Neural progenitor cell (in vitro differentiated cells): Measurements from ENCODE around the gene PAPSS2. TPM values are rescaled to one million over a fixed set of nuclear protein-coding genes. Genes with fewer than 3 reads are reported as not detected.

Experiments used
- DNase-seq: peaks from one replicate; pipeline ENCODE4 v3.0.0-alpha.2; 2016; ENCODE audit warnings: low spot score
- H2AFZ ChIP-seq: fragments of 200-600 bp; sonication (generic); replicated peaks from 2 replicates; pipeline ENCODE4 v1.6.1; 2016; ENCODE audit warnings: antibody characterized with exemption
- H3F3A ChIP-seq: fragments of 200-600 bp; sonication (generic); 2 replicates; pipeline ENCODE4 v1.6.1; 2016; ENCODE audit warnings: antibody characterized with exemption, low read depth
- H3K27ac ChIP-seq: fragments of 200-600 bp; sonication (generic); 2 replicates; pipeline ENCODE4 v1.5.1; 2016; ENCODE audit warnings: mild to moderate bottlenecking
- H3K27me3 ChIP-seq: fragments of 200-600 bp; sonication (generic); 2 replicates; pipeline ENCODE4 v1.6.1; 2016; ENCODE audit warnings: mild to moderate bottlenecking, moderate library complexity
- H3K36me3 ChIP-seq: fragments of 200-600 bp; sonication (generic); 2 replicates; pipeline ENCODE4 v1.5.1; 2016
- H3K4me1 ChIP-seq: fragments of 200-600 bp; sonication (generic); 2 replicates; pipeline ENCODE4 v1.6.1; 2016; ENCODE audit warnings: mixed run types
- H3K4me2 ChIP-seq: fragments of 200-600 bp; sonication (generic); 2 replicates; pipeline ENCODE4 v1.6.1; 2016
- H3K4me3 ChIP-seq: fragments of 200-600 bp; sonication (generic); 2 replicates; pipeline ENCODE4 v1.5.1; 2016
- H3K79me2 ChIP-seq: fragments of 200-600 bp; sonication (generic); 2 replicates; pipeline ENCODE4 v1.6.1; 2016; ENCODE audit warnings: low read depth
- H3K9ac ChIP-seq: fragments of 200-600 bp; sonication (generic); 2 replicates; pipeline ENCODE4 v1.6.1; 2016
- H3K9me3 ChIP-seq: fragments of 200-600 bp; sonication (generic); 2 replicates; pipeline ENCODE4 v1.5.1; 2016; ENCODE audit warnings: low read depth
- H4K20me1 ChIP-seq: fragments of 200-600 bp; sonication (generic); 2 replicates; pipeline ENCODE4 v1.6.1; 2016; ENCODE audit warnings: low read depth
- H3K27ac Mint-ChIP-seq: 3 replicates; pipeline ENCODE4 v1.8.0; 2021; ENCODE audit warnings: mixed read lengths
- H3K27me3 Mint-ChIP-seq: 2 replicates; pipeline ENCODE4 v1.8.0; 2022; ENCODE audit warnings: low read depth, mild to moderate bottlenecking, inconsistent platforms, moderate library complexity, mixed read lengths; ENCODE audit not compliant: insufficient read depth
- H3K36me3 Mint-ChIP-seq: 3 replicates; pipeline ENCODE4 v1.8.0; 2021; ENCODE audit warnings: mixed read lengths
- H3K4me1 Mint-ChIP-seq: 3 replicates; pipeline ENCODE4 v1.8.0; 2021; ENCODE audit warnings: mixed read lengths
- H3K4me3 Mint-ChIP-seq: 3 replicates; pipeline ENCODE4 v1.8.0; 2021; ENCODE audit warnings: mild to moderate bottlenecking, moderate library complexity, mixed read lengths
- H3K9me3 Mint-ChIP-seq: 3 replicates; pipeline ENCODE4 v1.8.0; 2020; ENCODE audit warnings: mixed read lengths
- CTCF ChIP-seq: fragments of 200-600 bp; sonication (generic); IDR thresholded peaks from 2 replicates; pipeline ENCODE4 v1.5.1; 2017; ENCODE audit warnings: antibody characterized with exemption, mild to moderate bottlenecking
- EZH2 ChIP-seq: fragments of 200-600 bp; sonication (generic); IDR thresholded peaks from 2 replicates; pipeline ENCODE4 v1.6.1; 2017; ENCODE audit warnings: antibody characterized with exemption, mild to moderate bottlenecking, moderate library complexity
- EZH2phosphoT487 ChIP-seq: fragments of 200-600 bp; sonication (generic); IDR thresholded peaks from 2 replicates; pipeline ENCODE4 v1.6.1; 2017; ENCODE audit warnings: antibody characterized with exemption
- total RNA-seq: library from RNA; depleted of rRNA; stranded (reverse); fragments of >200 nt; gene quantifications from 2 replicates; pipeline ENCODE4 v1.2.3, GENCODE V29; 2015; ENCODE audit warnings: low replicate concordance

Gene PAPSS2
- total RNA-seq, 1 donor from 2014 or later, result 6.0 TPM

- no peak overlapping the region for H3K27ac Mint-ChIP-seq
Measured at GRCh38 chr10:87650838-87651589, 8.7 kb upstream of the PAPSS2 start.

GRCh38 chr10:87651801-87652200, 7.9 kb upstream of the PAPSS2 start:
- peaks cover 4% of the 10 kb centered on the region for H3K4me1 Mint-ChIP-seq
- Histone ChIP-seq H3K36me3 (no peaks in the 10 kb centered on the region), H3K27ac (peak overlapping the region; percentile 12), H3K4me1 (peaks cover 14% of the 10 kb centered on the region), H3K9me3 (no peaks in the 10 kb centered on the region), H3F3A (peaks cover 3% of the 10 kb centered on the region), H3K79me2 (no peaks in the 10 kb centered on the region), H3K27me3 (no peaks in the 10 kb centered on the region), H3K4me2 (peak overlapping the region; percentile 38), H3K9ac (no peak overlapping the region), H3K4me3 (no peak overlapping the region), H4K20me1 (no peaks in the 10 kb centered on the region), H2AFZ (no peak overlapping the region)
- TF ChIP-seq EZH2, result no peak
- TF ChIP-seq EZH2phosphoT487, result no peak
- no peak for TF ChIP-seq CTCF
- H3K36me3 Mint-ChIP-seq, result no peaks in the 10 kb centered on the region
- peak; percentile 71 for DNase-seq
- no peak overlapping the region for H3K4me3 Mint-ChIP-seq
- no peak overlapping the region for H3K27ac Mint-ChIP-seq
- H3K27me3 Mint-ChIP-seq, result no peaks in the 10 kb centered on the region
- H3K9me3 Mint-ChIP-seq, result no peaks in the 10 kb centered on the region

More at GRCh38 chr10:87650838-87651589, 8.7 kb upstream of the PAPSS2 start:
- TF ChIP-seq EZH2phosphoT487 (no peak), CTCF (no peak), EZH2 (no peak)
- DNase-seq, result no peak
- no peaks in the 10 kb centered on the region for H3K36me3 Mint-ChIP-seq
- H3K79me2 ChIP-seq, result no peaks in the 10 kb centered on the region
- no peak overlapping the region for H3K9ac ChIP-seq
- H3K4me1 Mint-ChIP-seq, result peaks cover 4% of the 10 kb centered on the region
- no peaks in the 10 kb centered on the region for H3K27me3 Mint-ChIP-seq
- no peaks in the 10 kb centered on the region for H3K27me3 ChIP-seq
- H3K4me3 Mint-ChIP-seq, result no peak overlapping the region
- H3F3A ChIP-seq, result peaks cover 3% of the 10 kb centered on the region
- H2AFZ ChIP-seq, result no peak overlapping the region
- H3K27ac ChIP-seq, result peak overlapping the region; percentile 12
- H3K4me2 ChIP-seq, result peak overlapping the region; percentile 38
- peaks cover 14% of the 10 kb centered on the region for H3K4me1 ChIP-seq
- H3K9me3 Mint-ChIP-seq, result no peaks in the 10 kb centered on the region
- no peaks in the 10 kb centered on the region for H3K36me3 ChIP-seq
- H3K9me3 ChIP-seq, result no peaks in the 10 kb centered on the region
- H3K4me3 ChIP-seq, result no peak overlapping the region
- no peaks in the 10 kb centered on the region for H4K20me1 ChIP-seq

GRCh38 chr10:87652261-87652660, 7.4 kb upstream of the PAPSS2 start:
- no peaks in the 10 kb centered on the region for H3K36me3 Mint-ChIP-seq
- H3K4me3 Mint-ChIP-seq, result no peak overlapping the region
- Histone ChIP-seq H3K79me2 (no peaks in the 10 kb centered on the region), H2AFZ (no peak overlapping the region), H3F3A (peaks cover 3% of the 10 kb centered on the region), H3K4me3 (no peak overlapping the region), H3K27me3 (no peaks in the 10 kb centered on the region), H3K36me3 (no peaks in the 10 kb centered on the region), H3K27ac (no peak overlapping the region), H3K4me2 (peak overlapping the region; percentile 38), H3K9me3 (no peaks in the 10 kb centered on the region), H3K4me1 (peaks cover 14% of the 10 kb centered on the region), H4K20me1 (no peaks in the 10 kb centered on the region), H3K9ac (no peak overlapping the region)
- no peaks in the 10 kb centered on the region for H3K9me3 Mint-ChIP-seq
- TF ChIP-seq EZH2, result no peak
- no peak for TF ChIP-seq EZH2phosphoT487
- TF ChIP-seq CTCF, result no peak
- no peak overlapping the region for H3K27ac Mint-ChIP-seq
- DNase-seq, result no peak
- peaks cover 4% of the 10 kb centered on the region for H3K4me1 Mint-ChIP-seq
- no peaks in the 10 kb centered on the region for H3K27me3 Mint-ChIP-seq
